ENCODE measurements around the gene CLEC4G. TPM values are rescaled to one million over a fixed set of nuclear protein-coding genes. Genes with fewer than 3 reads are reported as not detected.

Gene CLEC4G
- total and polyA plus RNA-seq, 2 donors (not counting 3 experiments of a cell fraction or from before 2014, with no cell fraction given) = not detected

GRCh38 chr19:7751157-7751783, 19.4 kb upstream of the CLEC4G start:
- Histone ChIP-seq H3K4me3 (replicated peaks in 1 of 3; ENCODE audit: insufficient read depth in 1 of 3, low read depth in 1 of 3, low read length in 3 of 3) (no peak overlapping the region), H3K27ac (ENCODE audit: insufficient read depth, low read depth, low read length) (no peak overlapping the region), H3K36me3 (ENCODE audit: control insufficient read depth in 2 of 2, extremely low read depth in 1 of 2, insufficient read depth in 2 of 2, low read length in 2 of 2) (no peaks in the 10 kb centered on the region), H3K9ac (replicated peaks; ENCODE audit: extremely low read depth, insufficient read depth, low read length) (no peak overlapping the region), H3K9me1 (replicated peaks; ENCODE audit: control insufficient read depth, extremely low read depth, insufficient read depth, low read length) (no peaks in the 10 kb centered on the region), H2AFZ (ENCODE audit: low read depth, low read length) (no peak overlapping the region), H3K27me3 (ENCODE audit: control insufficient read depth in 2 of 2, insufficient read depth in 2 of 2, low read length in 2 of 2) (peaks cover 0 to 2% of the 10 kb centered on the region in 2 experiments), H3K79me2 (ENCODE audit: control insufficient read depth, insufficient read depth, low read length) (no peaks in the 10 kb centered on the region), H3K9me3 (replicated peaks; ENCODE audit: control insufficient read depth, insufficient read depth, low read length) (no peaks in the 10 kb centered on the region), H3K4me1 (ENCODE audit: control insufficient read depth, extremely low read depth, insufficient read depth, low read length) (no peaks in the 10 kb centered on the region), H4K20me1 (replicated peaks; ENCODE audit: control insufficient read depth, extremely low read depth, insufficient read depth, low read length) (no peaks in the 10 kb centered on the region), H3K4me2 (ENCODE audit: insufficient read depth, low read length) (no peak overlapping the region)
- intact Hi-C loops (cut with micrococcal nuclease) = no loop called here
- dilution Hi-C loops (cut with MboI; ENCODE audit: extremely low pct_ligation_motif_present, low sequenced_read_pairs) = no loop called here
- TF ChIP-seq EZH2 (IDR thresholded peaks at IDR 0.05; ENCODE audit: borderline replicate concordance, low read depth, low read length, severe bottlenecking) (no peak), MAX (IDR thresholded peaks at IDR 0.05; ENCODE audit: insufficient read depth, insufficient read length) (no peak), POLR2AphosphoS5 (IDR thresholded peaks at IDR 0.05; ENCODE audit: insufficient read depth, low read depth, low read length) (no peak), FOS (IDR thresholded peaks at IDR 0.05; ENCODE audit: borderline replicate concordance, insufficient read depth, low read length) (no peak), POLR2A (IDR thresholded peaks at IDR 0.05; ENCODE audit: low read depth, low read length) (no peak), MYC (IDR thresholded peaks at IDR 0.05; ENCODE audit: low read depth, low read length) (no peak), JUN (IDR thresholded peaks at IDR 0.05; ENCODE audit: borderline replicate concordance, insufficient read depth, insufficient read length, low read depth) (no peak), CTCF (IDR thresholded peaks at IDR 0.05; ENCODE audit: extremely low read depth in 1 of 2, insufficient read depth in 1 of 2, low read depth in 1 of 2, low read length in 2 of 2) (no peak), GATA2 (IDR thresholded peaks at IDR 0.05; ENCODE audit: insufficient read depth, insufficient read length, low read depth, low read length) (no peak)
- no TSS peak for BruUV-seq (replicated peaks)
- no peak for DNase-seq (ENCODE audit: low read depth, low spot score)
- POLR2A ChIA-PET = no interaction called here
- CTCF ChIA-PET = interaction anchor here (1.1 to 1.3 kb wide), 3 partner anchors 48 to 183 kb away, joined by 3 to 7 read pairs (median 4); no protein-coding TSS in a partner anchor
- FAIRE-seq = no peak

Data from endothelial cell of umbilical vein (primary cell).